HepG2 (cell line): ENCODE data around the gene HLA-DPB1. TPM values are rescaled to one million over a fixed set of nuclear protein-coding genes. Genes with fewer than 3 reads are reported as not detected.

ENCODE experiments used
- GFI1 ChIP-seq: sonication (generic); formaldehyde crosslinking; IDR thresholded peaks from 2 replicates; pipeline ENCODE4 v1.5.0; 2020; ENCODE audit warnings: missing genetic modification reagents, mild to moderate bottlenecking, borderline replicate concordance
- HHEX ChIP-seq: IDR thresholded peaks from 2 replicates; pipeline ENCODE4 v1.6.1; 2016; ENCODE audit warnings: control low read depth
- HNF1A ChIP-seq, 2 experiments: sonication (generic) in 1 of 2; formaldehyde crosslinking in 1 of 2; IDR thresholded peaks; 2 replicates each; pipeline versions ENCODE4 v1.4.0 to v1.6.1; 2016 to 2020; ENCODE audit warnings: borderline replicate concordance in 1 of 2, low read depth in 1 of 2, mild to moderate bottlenecking in 1 of 2, missing genetic modification reagents in 1 of 2
- MNT ChIP-seq: fragments of 450-650 bp; IDR thresholded peaks from 2 replicates; pipeline ENCODE4 v1.6.1; 2016
- MTF2 ChIP-seq: sonication (generic); formaldehyde crosslinking; IDR thresholded peaks from 2 replicates; pipeline ENCODE4 v1.5.0; 2020; ENCODE audit warnings: missing genetic modification reagents, borderline replicate concordance
- NFAT5 ChIP-seq: sonication (generic); formaldehyde crosslinking; IDR thresholded peaks from 2 replicates; pipeline ENCODE4 v1.4.0; 2020; ENCODE audit warnings: missing genetic modification reagents
- PAF1 ChIP-seq: IDR thresholded peaks from 2 replicates; pipeline ENCODE4 v1.6.1; 2016; ENCODE audit warnings: missing genetic modification reagents, missing compliant biosample characterization
- SIN3A ChIP-seq: IDR thresholded peaks from 2 replicates; pipeline ENCODE4 v1.6.1; 2011; ENCODE audit warnings: low read depth, mild to moderate bottlenecking, control low read depth, low read length, borderline replicate concordance
- STAT5B ChIP-seq: sonication (generic); formaldehyde crosslinking; IDR thresholded peaks from 2 replicates; pipeline ENCODE4 v1.4.0; 2020; ENCODE audit warnings: missing genetic modification reagents
- ZNF207 ChIP-seq: fragments of 450-650 bp; IDR thresholded peaks from 2 replicates; pipeline ENCODE4 v1.6.1; 2016; ENCODE audit warnings: antibody characterized with exemption, borderline replicate concordance
- polyA plus RNA-seq, 8 experiments: library from polyadenylated mRNA; depleted of rRNA in 3 of 8; stranded (reverse) in 7 of 8; unstranded in 1 of 8; fragments of >200 nt; fragmentation: Illumina TruSeq in 4 of 8; extraction: Trizol in 4 of 8; gene quantifications; 2 replicates each; pipeline versions ENCODE4 v1.2.1 to v1.2.3, GENCODE V29; 2011 to 2016; ENCODE audit warnings: low read depth in 4 of 8, missing spikeins in 1 of 8, mixed read lengths in 1 of 8; ENCODE audit not compliant: insufficient read depth in 1 of 8
- total RNA-seq, 5 experiments: library from RNA; depleted of rRNA; stranded (reverse); fragments of >200 nt; fragmentation: Illumina TruSeq; extraction: Trizol; gene quantifications; 2 replicates each; pipeline ENCODE4 v1.2.3, GENCODE V29; 2016; ENCODE audit warnings: low read depth in 1 of 5

The HLA-DPB1 gene
- total and polyA plus RNA-seq, 2 of the 13 experiments (the other 11 are each of a cell fraction or from before 2014, with no cell fraction given): not detected

- TF ChIP-seq HNF1A (IDR thresholded peaks at IDR 0.05; ENCODE audit: low read depth) (no peak), HNF1A (CRISPR knock-in tag; IDR thresholded peaks at IDR 0.05; ENCODE audit: borderline replicate concordance) (no peak), STAT5B (CRISPR knock-in tag) (no peak), MNT (no peak), NFAT5 (CRISPR knock-in tag) (no peak), HHEX (CRISPR knock-in tag) (no peak), ZNF207 (no peak), MTF2 (CRISPR knock-in tag) (no peak), SIN3A (no peak), PAF1 (CRISPR knock-in tag) (no peak), GFI1 (no peak)
- TF ChIP-seq, all 625 proteins: peak for 0
These were observed 42.1 kb downstream of the HLA-DPB1 start (continued) for GRCh38 chr6:33117811-33118277.
